Activated CD8-positive, alpha-beta memory T cell treated with anti-CD3 and anti-CD28 coated beads, Interleukin-2, amount 50 U/mL, for 24 hours (primary cell): ENCODE results near the gene CHMP6.

Experiments used
- DNase-seq: peaks from one replicate; pipeline ENCODE4 v3.0.0-alpha.2; 2020; ENCODE audit errors: extremely low read depth

The CHMP6 gene

GRCh38 chr17:80992077-80992947 lies 671 bp downstream of the CHMP6 start:
- no peak for DNase-seq

GRCh38 chr17:80992948-80993624 lies 1.4 kb downstream of the CHMP6 start:
- DNase-seq = no peak

- DNase-seq = no peak
Measured at GRCh38 chr17:80995131-80995530, 3.5 kb downstream of the CHMP6 start.

GRCh38 chr17:80996422-80997305 lies 5.0 kb downstream of the CHMP6 start:
- DNase-seq = no peak

GRCh38 chr17:80997424-80998117 lies 5.9 kb downstream of the CHMP6 start:
- no peak for DNase-seq

- no peak for DNase-seq
Measured at GRCh38 chr17:80998118-80998747, 6.6 kb downstream of the CHMP6 start.

- DNase-seq = no peak
Measured at GRCh38 chr17:80998748-80999535, 7.3 kb downstream of the CHMP6 start.

GRCh38 chr17:80999536-81000333 lies 8.1 kb downstream of the CHMP6 start:
- DNase-seq = no peak

GRCh38 chr17:81000334-81000630 lies 8.6 kb downstream of the CHMP6 start:
- no peak for DNase-seq

GRCh38 chr17:81000631-81001357 lies 9.2 kb downstream of the CHMP6 start:
- DNase-seq = no peak

- no peak for DNase-seq
Measured at GRCh38 chr17:81002013-81002384, 10.4 kb downstream of the CHMP6 start.

- DNase-seq = no peak
Measured at GRCh38 chr17:81002409-81003361, 11.0 kb downstream of the CHMP6 start.

GRCh38 chr17:81003711-81004475 lies 12.3 kb downstream of the CHMP6 start:
- DNase-seq = no peak

- no peak for DNase-seq
Measured at GRCh38 chr17:81006891-81007290, 15.2 kb downstream of the CHMP6 start.

- DNase-seq = no peak
Measured at GRCh38 chr17:81008140-81008539, 16.5 kb downstream of the CHMP6 start.

- DNase-seq = no peak
Measured at GRCh38 chr17:81009136-81009535, 17.5 kb downstream of the CHMP6 start.

- no peak for DNase-seq
Measured at GRCh38 chr17:81010935-81011334, 19.3 kb downstream of the CHMP6 start.
